ENCODE measurements around the gene P2RY12. TPM values are rescaled to one million over a fixed set of nuclear protein-coding genes. Genes with fewer than 3 reads are reported as not detected.

P2RY12 gene
- total RNA-seq, 4 donors from 2014 or later, result 0.31 to 7.8 (median 3.7) TPM

DNA sequence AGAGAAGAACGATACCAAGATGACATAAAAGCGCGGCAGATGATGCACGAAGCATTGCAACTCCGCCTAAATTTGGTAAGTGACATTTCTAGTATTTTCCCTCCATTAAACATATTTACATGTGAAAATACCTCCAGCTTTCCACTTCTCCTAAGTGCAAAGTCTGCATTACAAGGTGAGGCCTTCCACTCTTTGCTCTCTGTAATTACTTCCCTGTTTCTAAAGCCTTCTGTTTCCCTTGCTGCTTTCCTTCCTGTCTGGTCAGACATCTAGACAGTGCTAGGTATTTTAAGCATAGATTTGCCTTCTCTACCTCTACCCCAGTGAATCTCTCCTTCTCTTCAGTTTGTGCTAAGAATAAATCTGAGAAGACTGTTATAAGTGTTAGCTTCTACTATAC, 1.9 kb downstream of the P2RY12 start:
- no peak overlapping the region for H3K4me3 ChIP-seq
- no peaks in the 10 kb centered on the region for H3K9me3 ChIP-seq
- ATAC-seq, result no peak
- H3K4me1 ChIP-seq, result no peaks in the 10 kb centered on the region
- no peak overlapping the region for H3K27ac ChIP-seq
- WGBS, 2 donors (ENCODE audit: low coverage in 1 of 2), result 96 to 97% methylated on average over 5 of the region's 5 CpGs
- H3K27me3 ChIP-seq, result no peaks in the 10 kb centered on the region
- TF ChIP-seq POLR2AphosphoS5 (IDR thresholded peaks at IDR 0.05) (no peak), POLR2A (IDR thresholded peaks at IDR 0.05) (no peak), EP300 (IDR thresholded peaks at IDR 0.05) (no peak)
- TF ChIP-seq, protein P1, sequence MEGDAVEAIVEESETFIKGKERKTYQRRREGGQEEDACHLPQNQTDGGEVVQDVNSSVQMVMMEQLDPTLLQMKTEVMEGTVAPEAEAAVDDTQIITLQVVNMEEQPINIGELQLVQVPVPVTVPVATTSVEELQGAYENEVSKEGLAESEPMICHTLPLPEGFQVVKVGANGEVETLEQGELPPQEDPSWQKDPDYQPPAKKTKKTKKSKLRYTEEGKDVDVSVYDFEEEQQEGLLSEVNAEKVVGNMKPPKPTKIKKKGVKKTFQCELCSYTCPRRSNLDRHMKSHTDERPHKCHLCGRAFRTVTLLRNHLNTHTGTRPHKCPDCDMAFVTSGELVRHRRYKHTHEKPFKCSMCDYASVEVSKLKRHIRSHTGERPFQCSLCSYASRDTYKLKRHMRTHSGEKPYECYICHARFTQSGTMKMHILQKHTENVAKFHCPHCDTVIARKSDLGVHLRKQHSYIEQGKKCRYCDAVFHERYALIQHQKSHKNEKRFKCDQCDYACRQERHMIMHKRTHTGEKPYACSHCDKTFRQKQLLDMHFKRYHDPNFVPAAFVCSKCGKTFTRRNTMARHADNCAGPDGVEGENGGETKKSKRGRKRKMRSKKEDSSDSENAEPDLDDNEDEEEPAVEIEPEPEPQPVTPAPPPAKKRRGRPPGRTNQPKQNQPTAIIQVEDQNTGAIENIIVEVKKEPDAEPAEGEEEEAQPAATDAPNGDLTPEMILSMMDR (IDR thresholded peaks at IDR 0.05), result no peak
- H3K36me3 ChIP-seq, result no peaks in the 10 kb centered on the region

DNA sequence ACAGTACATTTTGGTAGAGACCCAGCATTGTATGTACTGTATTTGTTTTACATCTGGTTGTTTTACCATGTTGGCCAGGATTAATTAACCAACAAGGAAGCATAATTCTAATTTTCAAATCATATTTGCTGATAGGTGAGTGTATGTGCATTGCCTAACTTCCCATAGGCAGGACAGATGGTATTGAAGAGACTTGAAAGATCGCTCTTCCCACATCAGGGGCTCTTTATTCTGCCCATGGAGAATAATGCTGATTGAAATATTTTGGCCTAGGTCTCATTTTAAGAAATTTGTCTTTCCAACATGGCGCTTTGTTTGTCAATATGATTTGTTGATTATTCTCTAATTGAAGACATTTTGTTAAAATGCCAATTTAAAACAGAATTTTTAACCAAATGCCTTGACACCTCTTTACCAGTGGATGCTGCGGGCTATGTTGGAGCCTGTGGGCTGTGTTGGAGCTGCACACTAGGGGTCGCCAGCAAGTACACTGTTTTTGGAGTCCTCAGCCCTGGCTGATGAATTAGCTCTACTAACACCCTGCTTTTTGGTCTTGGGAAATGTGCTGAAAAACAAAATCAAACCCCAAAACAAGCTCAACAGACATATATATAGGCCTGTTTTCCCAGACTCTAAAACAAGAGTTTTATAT, 5.3 kb downstream of the P2RY12 start:
- Histone ChIP-seq H3K36me3 (no peaks in the 10 kb centered on the region), H3K4me1 (no peaks in the 10 kb centered on the region), H3K9me3 (no peaks in the 10 kb centered on the region), H3K27ac (no peak overlapping the region), H3K27me3 (no peaks in the 10 kb centered on the region), H3K4me3 (no peak overlapping the region)
- ATAC-seq, result no peak
- TF ChIP-seq EP300 (IDR thresholded peaks at IDR 0.05), result no peak
- TF ChIP-seq, protein P1 (IDR thresholded peaks at IDR 0.05), result peak in 2 of 4 experiments; percentile 12 to 41
- 72 to 75% methylated on average over 4 of the region's 4 CpGs for WGBS, 2 donors (ENCODE audit: low coverage in 1 of 2)

DNA sequence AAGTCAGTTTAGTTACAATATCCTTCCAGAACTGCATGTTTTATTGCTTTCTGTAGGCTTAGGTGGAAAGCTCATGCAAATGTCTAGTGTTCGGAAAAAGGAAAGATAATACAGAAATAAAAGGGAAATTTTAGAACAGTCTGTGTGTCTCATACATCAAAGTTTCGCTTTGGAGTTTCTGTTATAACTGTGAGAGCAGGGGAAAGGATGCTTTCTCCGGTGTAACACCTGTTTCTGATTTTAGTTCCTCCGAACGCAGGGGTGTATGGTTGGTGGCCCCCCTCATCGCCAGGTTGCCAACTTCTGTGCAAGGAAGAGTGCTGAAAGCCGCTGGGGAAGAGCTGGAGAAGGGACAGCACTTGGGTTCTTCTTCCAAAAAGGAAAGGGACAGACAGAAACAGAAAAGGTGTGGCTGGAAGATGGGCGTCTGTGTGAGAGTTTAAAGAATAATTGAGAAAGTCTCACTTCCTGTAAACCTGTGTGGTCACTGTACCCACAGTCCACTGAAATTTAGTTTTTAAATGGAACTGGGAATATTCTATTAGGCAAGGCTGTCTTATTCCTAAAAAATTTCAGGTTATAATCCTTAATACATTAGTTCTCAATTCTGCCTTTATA, 6.7 kb downstream of the P2RY12 start:
- Histone ChIP-seq H3K27me3 (no peaks in the 10 kb centered on the region), H3K4me1 (no peaks in the 10 kb centered on the region), H3K27ac (no peak overlapping the region), H3K36me3 (no peaks in the 10 kb centered on the region), H3K9me3 (no peaks in the 10 kb centered on the region), H3K4me3 (no peak overlapping the region)
- 80 to 90% methylated on average over 1 to 8 of the region's 8 CpGs for WGBS, 2 donors (ENCODE audit: low coverage in 1 of 2)
- ATAC-seq, result no peak
- TF ChIP-seq POLR2A (IDR thresholded peaks at IDR 0.05) (no peak), EP300 (IDR thresholded peaks at IDR 0.05) (no peak), POLR2AphosphoS5 (IDR thresholded peaks at IDR 0.05) (no peak)
- TF ChIP-seq, protein P1 (IDR thresholded peaks at IDR 0.05), result no peak

DNA sequence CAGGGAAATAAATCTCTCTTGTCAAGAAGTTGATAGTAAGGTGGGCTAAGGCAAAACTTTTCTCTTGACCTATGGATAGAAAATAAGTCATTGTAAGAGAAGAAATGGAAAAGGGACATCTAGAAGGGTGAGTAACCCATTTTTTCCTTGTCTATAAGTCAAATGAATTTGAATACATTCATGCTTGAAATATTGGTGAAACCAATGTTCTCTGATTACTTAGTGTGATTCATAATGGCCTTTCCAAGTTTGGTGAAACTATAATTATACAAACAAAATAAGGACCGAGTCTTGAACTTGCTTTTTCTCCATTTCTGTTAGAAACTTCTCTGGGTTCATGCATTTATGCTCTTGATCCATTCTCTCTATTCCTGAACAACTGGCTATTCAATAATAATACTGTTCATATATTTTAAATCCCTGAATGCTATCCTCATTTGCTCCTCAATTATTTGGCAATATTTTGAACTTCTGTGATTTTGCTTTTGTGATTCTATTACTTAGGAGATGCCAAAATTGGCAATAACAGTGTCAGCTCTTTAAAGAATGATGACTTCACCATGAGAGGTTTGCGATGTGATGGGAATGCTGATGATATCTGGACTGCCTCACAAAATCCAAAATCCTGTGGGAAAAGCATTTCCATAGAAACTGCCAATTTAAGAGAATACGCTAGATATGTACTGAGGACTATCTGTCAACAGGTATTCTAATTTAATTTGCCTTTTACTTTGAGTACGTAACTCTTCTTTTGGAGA, 12.3 kb downstream of the P2RY12 start:
- Histone ChIP-seq H3K27me3 (no peaks in the 10 kb centered on the region), H3K9me3 (no peaks in the 10 kb centered on the region), H3K4me3 (no peak overlapping the region), H3K27ac (no peak overlapping the region), H3K4me1 (no peaks in the 10 kb centered on the region), H3K36me3 (no peaks in the 10 kb centered on the region)
- 84 to 91% methylated on average over 4 of the region's 4 CpGs for WGBS, 2 donors (ENCODE audit: low coverage in 1 of 2)
- ATAC-seq, result no peak
- TF ChIP-seq, protein P1 (IDR thresholded peaks at IDR 0.05), result no peak
- TF ChIP-seq EP300 (IDR thresholded peaks at IDR 0.05), result no peak
- no peak for TF ChIP-seq POLR2A (IDR thresholded peaks at IDR 0.05)
- no peak for TF ChIP-seq POLR2AphosphoS5 (IDR thresholded peaks at IDR 0.05)
